GM23248 (cell line): ENCODE measurements around the gene SEMA3D. TPM values are rescaled to one million over a fixed set of nuclear protein-coding genes. Genes with fewer than 3 reads are reported as not detected.
A peak's percentile ranks its signal among the peaks of the same experiment; 100 is the strongest.

Source experiments
- DNase-seq: peaks from one replicate; pipeline ENCODE4 v3.0.0-alpha.2; 2015
- H2AFZ ChIP-seq: fragments of 200-600 bp; sonication (generic); 2 replicates; pipeline ENCODE4 v1.6.1; 2016; ENCODE audit warnings: antibody characterized with exemption
- H3F3A ChIP-seq: fragments of 200-600 bp; sonication (generic); 2 replicates; pipeline ENCODE4 v1.6.1; 2016; ENCODE audit warnings: mild to moderate bottlenecking, antibody characterized with exemption, mixed run types; ENCODE audit not compliant: insufficient read depth
- H3K27ac ChIP-seq: fragments of 200-600 bp; sonication (generic); 2 replicates; pipeline ENCODE4 v1.5.1; 2016; ENCODE audit warnings: mild to moderate bottlenecking
- H3K27me3 ChIP-seq: fragments of 200-600 bp; sonication (generic); replicated peaks from 2 replicates; pipeline ENCODE4 v1.6.1; 2016; ENCODE audit warnings: mild to moderate bottlenecking; ENCODE audit not compliant: insufficient read depth
- H3K36me3 ChIP-seq: fragments of 200-600 bp; sonication (generic); 2 replicates; pipeline ENCODE4 v1.6.1; 2016; ENCODE audit warnings: low read depth, mild to moderate bottlenecking
- H3K4me1 ChIP-seq: fragments of 200-600 bp; sonication (generic); 2 replicates; pipeline ENCODE4 v1.6.1; 2016; ENCODE audit warnings: mild to moderate bottlenecking; ENCODE audit not compliant: insufficient read depth
- H3K4me2 ChIP-seq: fragments of 200-600 bp; sonication (generic); one replicate; pipeline ENCODE4 v1.6.1; 2016; ENCODE audit warnings: mild to moderate bottlenecking; ENCODE audit not compliant: unreplicated experiment
- H3K4me3 ChIP-seq: fragments of 200-600 bp; sonication (generic); 2 replicates; pipeline ENCODE4 v1.5.1; 2016; ENCODE audit warnings: mild to moderate bottlenecking
- H3K79me2 ChIP-seq: fragments of 200-600 bp; sonication (generic); 2 replicates; pipeline ENCODE4 v1.6.1; 2016; ENCODE audit warnings: mild to moderate bottlenecking; ENCODE audit not compliant: insufficient read depth
- H3K9ac ChIP-seq: fragments of 200-600 bp; sonication (generic); 2 replicates; pipeline ENCODE4 v1.6.1; 2016; ENCODE audit warnings: mild to moderate bottlenecking
- H3K9me2 ChIP-seq: fragments of 200-600 bp; sonication (generic); 2 replicates; pipeline ENCODE4 v1.6.1; 2016; ENCODE audit warnings: mixed run types, mild to moderate bottlenecking, moderate library complexity; ENCODE audit not compliant: insufficient read depth
- H3K9me3 ChIP-seq: fragments of 200-600 bp; sonication (generic); one replicate; pipeline ENCODE4 v1.6.1; 2017; ENCODE audit warnings: low read depth
- H4K20me1 ChIP-seq: fragments of 200-600 bp; sonication (generic); 2 replicates; pipeline ENCODE4 v1.6.0; 2016; ENCODE audit not compliant: insufficient read depth
- EZH2 ChIP-seq: fragments of 200-600 bp; sonication (generic); IDR thresholded peaks from 2 replicates; pipeline ENCODE4 v1.6.1; 2018; ENCODE audit warnings: antibody characterized with exemption, mild to moderate bottlenecking; ENCODE audit not compliant: insufficient read depth, poor library complexity, severe bottlenecking
- EZH2phosphoT487 ChIP-seq: fragments of 200-600 bp; sonication (generic); IDR thresholded peaks from 2 replicates; pipeline ENCODE4 v1.6.1; 2018; ENCODE audit warnings: antibody characterized with exemption, moderate library complexity, mild to moderate bottlenecking, low read depth; ENCODE audit not compliant: insufficient read depth
- WGBS, 2 experiments: methylation state at CpG; one replicate each; pipeline ENCODE4 v1.1.6; 2015 to 2017; ENCODE audit warnings: low lambda C conversion rate in 2 of 2, low coverage in 1 of 2; ENCODE audit errors: missing lambda C conversion rate in 2 of 2; 5-methylcytosine and 5-hydroxymethylcytosine counted together
- in situ Hi-C: fragments of 300-500 bp; cut with MboI; formaldehyde crosslinking; loops from 2 replicates; pipeline ENCODE4 v1.15.0; 2020
- polyA plus RNA-seq: library from polyadenylated mRNA; unstranded; fragments of >200 nt; fragmentation: Nextera tagmentation; extraction: Ambion mirVana; gene quantifications from 2 replicates; pipeline ENCODE4 v1.2.1, GENCODE V29; 2016
- total RNA-seq: library from RNA; depleted of rRNA; stranded (reverse); fragments of >200 nt; shearing (Covaris generic); gene quantifications from 2 replicates; pipeline ENCODE4 v1.2.3, GENCODE V29; 2014

SEMA3D gene
- total and polyA plus RNA-seq, 2 experiments from 2014 or later: 4.0 to 6.6 TPM

DNA sequence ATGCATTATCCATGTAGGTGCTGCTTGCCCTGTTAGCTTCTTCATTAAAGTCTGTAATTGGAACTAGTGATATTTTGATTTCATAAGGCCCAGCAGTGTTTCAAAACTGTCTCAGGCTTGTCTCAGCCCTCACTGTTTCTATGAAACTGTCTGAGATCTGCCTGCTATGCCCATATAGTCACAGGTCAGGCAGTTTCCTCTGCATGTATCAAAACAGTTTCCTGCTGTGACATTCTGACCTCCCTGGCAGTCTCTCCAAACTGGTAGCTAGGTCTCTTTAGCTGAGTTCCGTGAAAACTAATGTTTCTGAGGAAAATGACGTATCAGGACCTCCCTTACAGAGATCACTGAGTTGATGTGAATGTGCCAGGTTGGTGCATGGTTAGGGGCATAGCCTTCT is 18.9 kb upstream of the SEMA3D start:
- no peaks in the 10 kb centered on the region for H3K79me2 ChIP-seq
- no peaks in the 10 kb centered on the region for H3K4me1 ChIP-seq
- H3K9me3 ChIP-seq: no peaks in the 10 kb centered on the region
- no peak overlapping the region for H3K4me2 ChIP-seq
- no peaks in the 10 kb centered on the region for H3K36me3 ChIP-seq
- H3F3A ChIP-seq: no peaks in the 10 kb centered on the region
- H3K27me3 ChIP-seq: no peaks in the 10 kb centered on the region
- WGBS, 2 experiments: 41 to 53% methylated on average over 2 of the region's 2 CpGs
- TF ChIP-seq EZH2phosphoT487: no peak
- TF ChIP-seq EZH2: no peak
- no peak overlapping the region for H3K4me3 ChIP-seq
- H2AFZ ChIP-seq: peak overlapping the region; percentile 39
- H3K9me2 ChIP-seq: no peaks in the 10 kb centered on the region
- no peak overlapping the region for H3K27ac ChIP-seq
- DNase-seq: no peak
- in situ Hi-C loops: no loop called here
- no peak overlapping the region for H3K9ac ChIP-seq
- H4K20me1 ChIP-seq: no peaks in the 10 kb centered on the region

DNA sequence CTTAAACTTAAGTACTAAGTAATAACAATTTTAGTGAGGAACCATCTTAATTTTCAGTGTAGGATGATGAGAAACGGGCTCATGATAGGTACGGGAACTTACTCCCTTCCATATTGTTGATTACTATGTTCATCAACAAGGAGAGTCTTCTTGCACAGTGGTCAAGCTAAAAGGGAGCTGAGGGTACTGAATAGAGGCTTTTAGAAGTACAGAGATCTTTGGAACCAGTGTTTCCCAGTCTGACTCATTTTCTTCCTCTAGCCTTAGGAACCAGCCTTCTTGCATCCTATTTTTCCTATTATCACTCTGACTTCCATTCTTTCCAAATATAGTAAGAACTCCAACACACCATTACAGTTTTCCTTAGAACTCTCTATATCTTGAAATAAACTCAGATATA is 17.6 kb upstream of the SEMA3D start:
- DNase-seq: no peak
- in situ Hi-C loops: no loop called here
- Histone ChIP-seq H3K9me2 (no peaks in the 10 kb centered on the region), H3K4me3 (no peak overlapping the region), H3K27me3 (no peaks in the 10 kb centered on the region), H3K27ac (no peak overlapping the region), H3K79me2 (no peaks in the 10 kb centered on the region), H3K4me1 (no peaks in the 10 kb centered on the region), H4K20me1 (no peaks in the 10 kb centered on the region), H3K36me3 (no peaks in the 10 kb centered on the region), H3K9ac (no peak overlapping the region), H3K4me2 (no peak overlapping the region), H2AFZ (no peak overlapping the region), H3K9me3 (no peaks in the 10 kb centered on the region), H3F3A (no peaks in the 10 kb centered on the region)
- no peak for TF ChIP-seq EZH2
- TF ChIP-seq EZH2phosphoT487: no peak
- WGBS, 2 experiments: 73 to 86% methylated on average over 2 of the region's 2 CpGs

DNA sequence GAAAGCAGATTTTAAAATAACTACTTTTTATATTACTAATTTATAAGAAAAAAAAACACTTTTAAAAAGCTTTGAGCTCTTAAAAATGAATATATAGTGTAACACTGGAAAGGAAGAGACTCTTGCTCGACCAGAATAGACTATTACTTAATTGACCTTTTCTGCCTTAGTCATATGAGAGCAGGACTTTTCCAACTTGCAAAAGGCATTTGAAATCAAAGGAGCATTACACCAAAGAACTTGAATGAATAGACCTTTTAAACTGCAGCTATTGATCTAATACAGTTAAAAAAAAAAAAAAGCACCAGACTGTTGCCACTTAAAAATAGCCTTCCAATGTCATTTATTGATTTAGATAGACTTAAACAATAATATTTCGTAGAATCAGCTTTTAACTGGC is 17.2 kb upstream of the SEMA3D start:
- Histone ChIP-seq H3F3A (no peaks in the 10 kb centered on the region), H3K27me3 (no peaks in the 10 kb centered on the region), H4K20me1 (no peaks in the 10 kb centered on the region), H3K36me3 (no peaks in the 10 kb centered on the region), H3K9ac (no peak overlapping the region), H3K9me3 (no peaks in the 10 kb centered on the region), H3K4me2 (no peak overlapping the region), H3K4me1 (no peaks in the 10 kb centered on the region), H3K79me2 (no peaks in the 10 kb centered on the region), H3K4me3 (no peak overlapping the region), H3K27ac (no peak overlapping the region), H3K9me2 (no peaks in the 10 kb centered on the region), H2AFZ (no peak overlapping the region)
- in situ Hi-C loops: no loop called here
- peak; percentile 12 for DNase-seq
- 49 to 55% methylated on average over 2 of the region's 2 CpGs for WGBS, 2 experiments
- TF ChIP-seq EZH2phosphoT487: no peak
- no peak for TF ChIP-seq EZH2

DNA sequence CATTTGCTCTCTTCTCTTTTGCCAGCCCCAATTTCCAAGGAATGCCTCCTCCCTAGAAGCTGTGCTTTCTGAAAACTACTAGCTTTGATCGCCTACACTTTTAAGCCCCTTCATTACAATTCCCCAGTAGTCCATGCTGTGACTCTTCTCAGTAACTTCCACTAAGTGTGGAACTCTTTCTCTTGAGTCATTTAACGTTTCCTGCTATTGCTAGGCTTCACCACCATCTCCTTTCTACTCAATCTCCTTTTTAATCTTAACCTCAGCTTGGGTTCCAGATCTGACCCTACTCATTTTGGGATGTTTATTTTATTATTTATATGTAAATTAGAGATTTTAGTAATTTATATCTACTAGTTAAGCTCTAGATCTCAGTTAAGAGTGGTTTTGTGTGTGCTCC is 14.4 kb upstream of the SEMA3D start:
- Histone ChIP-seq H3K9me2 (no peaks in the 10 kb centered on the region), H3K4me3 (no peak overlapping the region), H3K27me3 (no peaks in the 10 kb centered on the region), H3K9me3 (no peaks in the 10 kb centered on the region), H3K27ac (no peak overlapping the region), H3K36me3 (no peaks in the 10 kb centered on the region), H2AFZ (no peak overlapping the region), H4K20me1 (no peaks in the 10 kb centered on the region), H3K9ac (no peak overlapping the region), H3K79me2 (no peaks in the 10 kb centered on the region), H3K4me2 (no peak overlapping the region), H3F3A (no peaks in the 10 kb centered on the region), H3K4me1 (no peaks in the 10 kb centered on the region)
- TF ChIP-seq EZH2: no peak
- TF ChIP-seq EZH2phosphoT487: no peak
- in situ Hi-C loops: no loop called here
- 80 to 82% methylated on average over 2 of the region's 2 CpGs for WGBS, 2 experiments
- DNase-seq: no peak

DNA sequence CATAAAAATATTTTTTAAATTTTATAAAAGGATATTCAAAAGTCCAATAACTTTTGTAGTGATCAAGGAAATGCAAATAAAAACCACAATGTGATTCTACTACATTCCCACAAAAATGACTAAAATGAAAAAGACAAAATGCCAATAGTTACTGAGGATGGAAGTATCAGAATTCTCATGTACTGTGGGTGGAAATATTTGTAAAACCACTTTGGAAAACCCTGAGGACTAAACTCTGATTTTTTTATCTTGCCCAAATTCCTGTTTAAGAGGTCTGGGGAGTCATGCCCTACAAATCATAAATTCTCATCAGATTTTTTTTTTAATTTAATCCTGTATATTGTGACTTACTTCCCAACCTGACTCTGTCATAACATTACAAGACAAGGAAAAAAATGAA is 9.8 kb upstream of the SEMA3D start:
- Histone ChIP-seq H4K20me1 (no peaks in the 10 kb centered on the region), H3K4me2 (no peak overlapping the region), H3K4me3 (no peak overlapping the region), H3F3A (no peaks in the 10 kb centered on the region), H3K36me3 (no peaks in the 10 kb centered on the region), H3K27me3 (no peaks in the 10 kb centered on the region), H3K79me2 (no peaks in the 10 kb centered on the region), H3K9ac (no peak overlapping the region), H3K4me1 (no peaks in the 10 kb centered on the region), H2AFZ (no peak overlapping the region; the same call in 1 of the 2 replicates), H3K27ac (no peak overlapping the region), H3K9me3 (no peaks in the 10 kb centered on the region), H3K9me2 (no peaks in the 10 kb centered on the region)
- in situ Hi-C loops: loop anchor here (10.0 to 25.0 kb wide), 2 partner anchors 358 to 1259 kb away; no protein-coding TSS in a partner anchor
- TF ChIP-seq EZH2: no peak
- TF ChIP-seq EZH2phosphoT487: no peak
- DNase-seq: no peak
